Kasumi-1 (cell line): ENCODE data around the gene LGALS7.
"Not testable (repeated sequence)": the region's sequence is repeated elsewhere in the genome, so short reads cannot be mapped to it uniquely, and the experiment has no call there.

Experiments
- DNase-seq, 2 experiments: peaks; one replicate each; lab custom pipeline; 2025; lab: John Stamatoyannopoulos, UW

Gene LGALS7

GRCh38 chr19:38773469-38774177 lies at the start of gene LGALS7:
Gene LGALS7, minus strand, starts transcription at chr19:38773517. Its CDS starts 25 bp downstream, at chr19:38773492.
- DNase-seq, result no peak

DNA sequence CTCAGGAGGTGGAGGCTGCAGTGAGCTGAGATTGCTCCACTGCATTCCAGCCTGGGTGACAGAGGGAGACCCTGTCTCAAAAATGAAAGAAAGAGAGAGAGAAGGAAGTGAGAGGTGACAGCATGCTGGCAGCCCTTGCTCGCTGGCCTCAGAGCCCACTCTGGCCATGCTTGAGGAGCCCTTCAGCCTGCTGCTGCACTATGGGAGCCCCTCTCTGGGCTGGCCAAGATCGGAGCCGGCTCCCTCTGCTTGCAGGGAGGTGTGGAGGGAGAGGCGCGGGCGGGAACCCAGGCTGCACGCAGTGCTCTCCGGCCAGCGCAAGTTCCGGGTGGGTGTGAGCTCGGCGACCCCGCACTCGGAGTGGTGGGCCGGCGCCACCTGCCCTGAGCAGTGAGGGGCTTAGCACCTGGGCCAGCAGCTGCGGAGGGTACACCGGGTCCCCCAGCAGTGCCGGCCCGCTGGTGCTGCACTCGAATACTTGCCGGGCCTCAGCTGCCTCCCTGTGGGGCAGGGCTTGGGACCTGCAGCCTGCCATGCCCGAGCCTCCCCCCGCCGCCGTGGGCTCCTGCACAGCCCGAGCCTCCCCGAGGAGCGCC lies 48.0 kb upstream of the LGALS7 start:
- DNase-seq, result not testable (repeated sequence)

GRCh38 chr19:38819231-38819920 lies 46.1 kb upstream of the LGALS7 start:
- DNase-seq, result no peak

DNA sequence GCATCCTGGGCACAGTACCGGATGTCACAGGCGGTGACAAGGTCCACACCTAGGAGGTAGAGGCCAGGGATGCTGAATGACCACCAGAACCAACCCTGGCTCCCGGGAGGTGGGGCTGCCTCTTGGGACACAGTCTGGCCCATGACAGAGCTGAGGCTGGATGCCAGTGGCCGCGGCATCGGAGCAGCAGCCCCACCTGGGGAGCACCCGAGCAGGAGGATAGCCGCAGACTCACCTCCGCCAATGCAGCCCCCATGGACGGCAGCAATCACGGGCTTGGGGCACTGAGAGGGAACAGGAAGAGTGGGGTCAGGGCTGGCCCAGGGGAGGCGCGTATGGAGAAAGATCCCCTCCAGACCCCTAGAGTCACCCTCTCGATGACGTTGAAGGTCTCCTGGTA lies 43.8 kb upstream of the LGALS7 start:
- no peak for DNase-seq

DNA sequence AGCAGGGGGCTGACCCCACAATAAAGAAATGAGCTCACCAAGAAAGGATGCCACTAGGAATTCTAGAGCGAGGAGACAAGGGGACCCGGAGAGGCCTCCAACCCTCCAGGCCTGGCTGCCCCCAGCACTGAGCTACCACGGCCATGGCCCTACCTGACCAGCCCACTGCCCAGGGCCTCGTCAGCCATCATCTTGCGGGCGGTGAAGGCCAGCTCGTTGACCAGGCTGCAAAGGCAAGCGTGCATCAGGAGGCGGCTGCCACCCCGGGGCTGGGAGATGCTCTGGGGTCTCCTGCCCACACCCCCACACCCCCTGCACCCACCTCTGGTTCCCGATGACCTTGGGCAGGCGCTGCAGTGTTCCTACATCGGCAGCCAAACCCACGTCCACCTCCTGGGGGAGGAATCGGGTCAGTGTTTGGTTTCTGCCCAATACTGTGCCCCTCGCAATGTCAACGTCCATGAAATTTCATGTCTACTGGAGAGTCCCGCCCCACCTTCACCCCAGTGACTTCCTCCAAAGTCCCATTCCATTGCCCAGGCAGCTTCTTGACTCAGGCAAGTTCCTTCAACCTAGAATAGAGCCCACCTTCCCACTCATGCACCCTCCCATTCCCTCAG lies 42.9 kb upstream of the LGALS7 start:
- no peak for DNase-seq

DNA sequence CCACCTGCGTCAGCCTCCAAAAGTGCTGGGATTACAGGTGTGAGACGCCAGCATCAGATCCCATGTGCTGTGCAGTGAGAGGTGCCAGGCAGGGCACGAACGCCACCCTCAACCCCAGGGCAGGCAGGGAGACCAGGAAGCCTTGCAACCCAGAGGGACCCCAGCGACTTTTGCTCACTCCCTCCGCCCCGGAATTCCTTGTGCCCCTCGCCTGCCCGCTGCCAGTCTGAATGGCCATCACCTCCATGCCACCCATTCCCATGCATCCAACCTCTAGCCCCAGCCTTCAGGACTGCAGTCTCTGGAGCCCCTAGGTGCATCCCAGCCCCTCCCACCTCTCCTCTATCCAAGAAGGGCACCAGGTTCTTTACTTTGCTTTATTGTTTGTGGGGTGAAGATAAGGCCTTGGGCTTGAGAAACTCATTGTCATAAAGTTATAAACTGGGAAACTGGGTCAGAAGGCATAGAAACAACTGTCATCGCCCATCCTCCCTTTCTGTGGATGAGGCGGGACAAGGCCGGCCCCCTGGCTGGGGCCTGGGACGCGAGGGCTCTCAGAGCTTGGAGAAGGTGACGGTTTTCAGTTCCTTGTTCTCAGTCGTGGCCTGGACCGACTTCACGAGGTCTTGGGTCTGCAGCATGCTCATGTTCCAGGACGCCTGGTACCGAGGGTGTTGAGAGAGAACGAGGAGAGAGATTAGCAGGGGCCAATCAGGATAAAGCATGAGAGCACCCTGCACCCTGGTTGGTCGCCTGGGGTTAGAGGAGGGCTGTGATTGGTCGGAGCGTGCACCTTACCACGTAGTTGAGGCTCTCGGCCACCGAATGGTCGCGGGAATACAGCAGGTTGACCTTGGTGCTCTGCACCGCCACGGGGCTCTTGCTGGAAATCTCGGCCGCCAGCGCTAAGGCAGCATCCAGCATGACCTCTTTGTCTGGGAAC lies 42.0 kb upstream of the LGALS7 start:
- no peak for DNase-seq

DNA sequence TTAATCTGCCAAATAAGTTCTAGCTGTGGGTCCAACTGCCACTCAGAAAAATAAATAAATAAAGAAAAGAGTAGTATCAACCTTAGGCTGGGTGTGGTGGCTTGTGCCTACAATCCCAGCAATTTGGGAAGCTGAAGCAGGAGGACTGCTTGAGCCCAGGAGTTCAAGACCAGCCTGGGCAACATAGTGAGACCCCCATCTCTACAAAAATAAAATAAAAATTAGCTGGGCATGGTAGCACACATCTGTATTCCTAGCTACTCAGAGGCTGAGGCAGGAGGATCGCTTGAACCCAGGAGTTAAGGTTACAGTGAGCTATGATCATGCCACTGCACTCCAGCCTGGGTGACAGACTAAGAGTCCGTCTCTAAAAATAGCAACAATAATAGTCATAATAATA lies 40.6 kb upstream of the LGALS7 start:
- not testable (repeated sequence) for DNase-seq

DNA sequence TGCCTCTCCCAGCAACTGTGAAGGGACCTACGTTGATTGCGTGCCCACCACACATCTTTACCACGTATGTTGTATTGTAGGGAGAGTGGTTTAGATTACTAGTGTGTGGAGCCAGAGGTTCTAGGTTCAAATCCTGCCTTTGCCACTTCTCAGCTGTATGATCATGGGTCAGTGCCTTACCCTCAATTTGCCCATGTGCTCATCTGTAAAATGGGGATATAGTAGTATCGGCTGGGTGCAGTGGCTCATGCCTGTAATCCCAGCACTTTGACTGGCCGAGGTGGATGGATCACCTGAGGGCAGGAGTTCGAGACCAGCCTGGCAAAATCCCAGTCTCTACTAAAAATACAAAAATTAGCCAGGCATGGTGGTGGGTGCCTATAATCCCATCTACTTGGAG lies 40.0 kb upstream of the LGALS7 start:
- no peak for DNase-seq

DNA sequence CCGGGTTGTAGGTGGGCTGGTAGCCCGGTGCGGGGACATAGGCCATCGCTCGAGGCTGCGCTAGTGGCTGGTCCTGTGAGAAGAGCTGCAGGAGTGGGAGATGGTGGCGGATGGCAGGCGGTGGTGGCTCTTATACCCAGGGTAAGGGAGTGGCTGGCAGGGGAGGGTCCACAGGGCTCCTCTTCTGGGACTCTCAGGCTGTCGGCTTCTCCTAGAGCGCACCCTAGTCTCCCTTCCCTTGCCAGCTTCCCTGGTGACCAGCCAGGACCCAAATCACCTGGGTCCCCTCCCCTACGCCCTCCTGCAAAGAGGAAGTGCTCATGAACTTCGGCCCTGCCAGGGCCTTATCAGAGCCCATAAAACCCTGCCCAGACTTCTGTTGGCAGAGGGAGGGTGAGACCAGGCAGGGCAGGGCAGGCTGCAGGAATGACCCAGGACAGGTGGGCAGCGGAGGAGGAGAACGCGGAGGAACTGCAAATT lies 39.6 kb upstream of the LGALS7 start, which contains the start of gene LGALS4:
LGALS4 (minus strand) TSS at position 105 of the 480 bp plus-strand sequence; CDS start at position 46, 59 bp downstream.
- DNase-seq, result no peak

- DNase-seq, result no peak
Observed at GRCh38 chr19:38812009-38812840, 38.9 kb upstream of the LGALS7 start.

DNA sequence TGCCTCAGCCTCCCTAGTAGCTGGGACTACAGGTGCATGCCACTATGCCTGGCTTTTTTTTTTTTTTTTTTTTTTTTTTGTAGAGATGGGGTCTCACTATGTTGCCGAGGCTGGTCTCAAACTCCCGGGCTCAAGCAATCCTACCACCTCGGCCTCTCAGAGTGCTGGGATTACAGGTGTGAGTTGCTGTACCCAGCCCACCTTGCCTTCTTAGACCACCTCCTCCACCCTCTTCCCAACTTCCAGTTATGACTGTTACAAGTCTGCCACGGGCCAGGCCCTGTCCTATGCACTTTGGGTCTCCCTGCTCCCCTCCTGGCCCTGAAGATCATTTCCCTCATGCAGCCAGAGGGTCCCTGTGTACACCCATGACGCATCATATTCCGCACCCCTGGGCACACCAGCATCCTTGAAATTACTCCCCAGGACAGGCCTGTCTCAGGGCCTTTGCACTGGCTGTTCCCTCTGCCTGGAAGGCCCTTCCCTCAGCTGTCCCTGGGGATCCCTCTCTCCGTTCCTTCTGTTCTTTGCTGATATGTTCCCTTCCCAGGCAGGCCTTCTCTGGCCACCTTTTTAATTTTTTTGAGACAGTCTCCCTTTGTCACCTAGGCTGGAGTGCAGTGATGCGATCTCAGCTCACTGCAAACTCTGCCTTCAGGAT lies 36.4 kb upstream of the LGALS7 start:
- no peak for DNase-seq

DNA sequence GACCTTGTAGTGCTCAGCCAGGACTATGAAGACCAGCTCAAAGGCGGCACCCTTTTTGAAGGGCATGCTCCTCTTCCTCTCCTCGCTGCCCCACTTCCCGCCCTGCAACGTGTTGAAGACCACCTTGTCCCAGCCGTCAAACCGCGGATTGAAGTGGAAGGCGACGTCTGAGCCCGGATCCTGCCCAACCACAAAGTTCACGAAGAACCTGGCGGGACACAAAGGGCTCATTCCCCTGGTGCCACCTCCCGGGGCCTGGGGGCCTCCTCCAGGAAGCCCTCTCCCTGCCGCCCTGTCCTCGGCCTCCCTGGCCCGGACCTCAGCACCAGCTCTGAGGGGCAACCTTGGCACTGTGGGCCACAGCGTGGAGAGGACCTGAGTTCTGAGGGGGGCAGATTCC lies 35.4 kb upstream of the LGALS7 start:
- DNase-seq, result no peak

DNA sequence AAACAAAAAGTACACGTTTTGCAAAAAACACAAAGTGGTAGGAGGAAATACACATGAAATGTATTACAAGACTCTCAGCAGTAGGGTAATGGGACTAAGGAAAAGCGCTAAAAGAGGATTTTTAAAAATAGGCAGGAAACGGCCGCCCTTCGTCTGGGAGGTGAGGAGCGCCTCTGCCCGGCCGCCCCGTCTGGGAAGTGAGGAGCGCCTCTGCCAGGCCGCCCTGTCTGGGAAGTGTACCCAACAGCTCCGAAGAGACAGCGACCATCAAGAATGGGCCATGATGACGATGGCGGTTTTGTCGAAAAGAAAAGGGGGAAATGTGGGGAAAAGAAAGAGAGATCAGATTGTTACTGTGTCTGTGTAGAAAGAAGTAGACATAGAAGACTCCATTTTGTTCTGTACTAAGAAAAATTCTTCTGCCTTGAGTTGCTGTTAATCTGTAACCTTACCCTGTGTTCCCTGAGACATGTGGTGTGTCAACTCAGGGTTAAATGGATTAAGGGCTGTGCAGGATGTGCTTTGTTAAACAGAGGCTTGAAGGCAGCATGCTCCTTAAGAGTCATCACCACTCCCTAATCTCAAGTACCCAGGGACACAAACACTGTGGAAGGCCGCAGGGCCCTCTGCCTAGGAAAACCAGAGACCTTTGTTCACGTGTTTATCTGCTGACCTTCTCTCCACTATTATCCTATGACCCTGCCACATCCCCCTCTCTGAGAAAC lies 34.2 kb upstream of the LGALS7 start:
- not testable (repeated sequence) for DNase-seq

GRCh38 chr19:38806371-38806770 lies 33.1 kb upstream of the LGALS7 start:
- DNase-seq, result no peak

- DNase-seq, result no peak
Observed at GRCh38 chr19:38805180-38805579, 31.9 kb upstream of the LGALS7 start.

GRCh38 chr19:38803543-38803942 lies 30.2 kb upstream of the LGALS7 start:
- DNase-seq, result no peak

DNA sequence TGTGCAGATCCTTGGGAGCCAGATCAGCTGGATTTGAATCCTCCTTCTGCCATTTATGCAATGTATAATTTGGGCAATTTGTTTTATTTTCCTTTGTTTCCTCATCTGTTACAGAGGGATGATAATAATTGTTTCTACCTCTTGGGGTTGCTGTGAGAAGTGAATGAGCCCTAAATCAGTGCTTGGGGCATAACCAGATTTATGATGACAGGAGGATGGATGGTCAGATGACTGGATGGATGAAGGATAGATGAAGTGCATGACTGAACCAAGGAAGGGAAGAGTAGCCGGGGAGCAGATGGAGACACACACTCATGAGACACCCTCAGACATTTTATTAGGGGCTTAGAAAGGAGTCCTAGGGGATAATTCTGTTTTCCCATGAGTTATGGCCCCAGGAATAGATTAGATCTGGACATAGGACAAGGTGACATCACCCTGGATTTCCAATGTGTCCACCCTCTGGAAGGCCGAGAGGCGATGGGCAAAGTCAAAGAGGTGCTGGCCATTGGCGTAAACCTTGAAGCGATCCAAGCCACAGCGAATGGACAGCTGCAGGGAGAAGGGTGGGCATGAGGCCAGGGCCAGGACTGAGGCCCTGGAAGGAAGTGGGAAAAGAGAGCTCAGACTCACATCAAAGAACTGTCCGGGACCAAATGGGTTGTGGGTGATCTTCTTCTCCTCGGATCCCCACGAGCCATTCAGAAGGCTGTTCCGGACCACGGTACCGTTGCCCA lies 28.2 kb upstream of the LGALS7 start:
- DNase-seq, result no peak

- DNase-seq, result no peak
Observed at GRCh38 chr19:38800577-38801347, 27.4 kb upstream of the LGALS7 start.
